NT2/D1 (cell line): ENCODE measurements around the gene MYH9.
A peak's percentile ranks its signal among the peaks of the same experiment; 100 is the strongest.
"Not testable (repeated sequence)": the region's sequence is repeated elsewhere in the genome, so short reads cannot be mapped to it uniquely, and the experiment has no call there.

Experiments used
- DNase-seq: peaks from one replicate; pipeline ENCODE4 v3.0.0-alpha.2; 2011; ENCODE audit warnings: low read depth, low spot score
- H3K27me3 ChIP-seq: 2 replicates; pipeline ENCODE4 v1.6.0; 2011; ENCODE audit warnings: mild to moderate bottlenecking; ENCODE audit not compliant: insufficient read length, insufficient read depth
- H3K36me3 ChIP-seq: 2 replicates; pipeline ENCODE4 v1.6.1; 2011; ENCODE audit warnings: mild to moderate bottlenecking, low read length, mixed read lengths; ENCODE audit not compliant: insufficient read depth, insufficient read length
- H3K4me1 ChIP-seq: 2 replicates; pipeline ENCODE4 v1.5.1; 2011; ENCODE audit not compliant: insufficient read depth, insufficient read length
- H3K4me3 ChIP-seq: 2 replicates; pipeline ENCODE4 v1.5.1; 2011; ENCODE audit warnings: low read depth; ENCODE audit not compliant: insufficient read length
- H3K9ac ChIP-seq: 2 replicates; pipeline ENCODE4 v1.6.0; 2011; ENCODE audit warnings: low read depth; ENCODE audit not compliant: insufficient read length
- H3K9me3 ChIP-seq: 2 replicates; pipeline ENCODE4 v1.5.1; 2011; ENCODE audit warnings: mild to moderate bottlenecking, low read length; ENCODE audit not compliant: insufficient read depth
- SUZ12 ChIP-seq: IDR thresholded peaks from 2 replicates; pipeline ENCODE4 v1.6.1; 2011; ENCODE audit not compliant: insufficient read length, insufficient read depth; ENCODE audit errors: extremely low read depth
- YY1 ChIP-seq: IDR thresholded peaks from 2 replicates; pipeline ENCODE4 v1.6.1; 2011; ENCODE audit not compliant: insufficient read length, insufficient read depth
- ZNF274 ChIP-seq: IDR thresholded peaks from 2 replicates; pipeline ENCODE4 v1.6.1; 2011; ENCODE audit warnings: mild to moderate bottlenecking, low read depth, low read length

Gene MYH9

GRCh38 chr22:36387959-36388726, at the start of gene MYH9:
Gene MYH9, minus strand, starts transcription at chr22:36387967. Its CDS starts 38,731 bp downstream, at chr22:36349236.
- Histone ChIP-seq H3K36me3 (peaks cover 33% of the 10 kb centered on the region), H3K4me3 (peak within 1 kb of the TSS; percentile 84), H3K9me3 (no peaks in the 10 kb centered on the region), H3K4me1 (peaks cover 5% of the 10 kb centered on the region), H3K27me3 (no peaks in the 10 kb centered on the region), H3K9ac (peak within 1 kb of the TSS; percentile 92)
- TF ChIP-seq SUZ12: no peak
- no peak for TF ChIP-seq ZNF274
- TF ChIP-seq YY1: no peak
- DNase-seq: peak; percentile 98

- no peak for TF ChIP-seq YY1
- no peak for TF ChIP-seq ZNF274
- no peak for TF ChIP-seq SUZ12
- no peaks in the 10 kb centered on the region for H3K27me3 ChIP-seq
- peaks cover 11% of the 10 kb centered on the region for H3K4me1 ChIP-seq
- DNase-seq: no peak
- H3K36me3 ChIP-seq: no peaks in the 10 kb centered on the region
- H3K4me3 ChIP-seq: no peak overlapping the region
- H3K9ac ChIP-seq: peak overlapping the region; percentile 28
- no peaks in the 10 kb centered on the region for H3K9me3 ChIP-seq
Observed at GRCh38 chr22:36435516-36436415, 48.0 kb upstream of the MYH9 start.

GRCh38 chr22:36433318-36434231, 45.8 kb upstream of the MYH9 start:
- H3K4me3 ChIP-seq: no peak overlapping the region
- no peaks in the 10 kb centered on the region for H3K27me3 ChIP-seq
- H3K9me3 ChIP-seq: no peaks in the 10 kb centered on the region
- no peaks in the 10 kb centered on the region for H3K36me3 ChIP-seq
- TF ChIP-seq YY1: no peak
- no peak for TF ChIP-seq ZNF274
- no peak for TF ChIP-seq SUZ12
- DNase-seq: no peak
- H3K9ac ChIP-seq: no peak overlapping the region
- H3K4me1 ChIP-seq: peaks cover 7% of the 10 kb centered on the region

GRCh38 chr22:36432592-36433317, 45.0 kb upstream of the MYH9 start:
- Histone ChIP-seq H3K9ac (no peak overlapping the region), H3K27me3 (no peaks in the 10 kb centered on the region), H3K9me3 (no peaks in the 10 kb centered on the region), H3K36me3 (no peaks in the 10 kb centered on the region), H3K4me3 (no peak overlapping the region), H3K4me1 (peaks cover 7% of the 10 kb centered on the region)
- DNase-seq: no peak
- TF ChIP-seq SUZ12: no peak
- TF ChIP-seq YY1: no peak

GRCh38 chr22:36431977-36432376, 44.2 kb upstream of the MYH9 start:
- Histone ChIP-seq H3K36me3 (no peaks in the 10 kb centered on the region), H3K9me3 (no peaks in the 10 kb centered on the region), H3K4me3 (no peak overlapping the region), H3K27me3 (no peaks in the 10 kb centered on the region), H3K9ac (no peak overlapping the region), H3K4me1 (peaks cover 7% of the 10 kb centered on the region)
- no peak for DNase-seq
- TF ChIP-seq YY1: no peak
- TF ChIP-seq SUZ12: no peak
- no peak for TF ChIP-seq ZNF274

DNA sequence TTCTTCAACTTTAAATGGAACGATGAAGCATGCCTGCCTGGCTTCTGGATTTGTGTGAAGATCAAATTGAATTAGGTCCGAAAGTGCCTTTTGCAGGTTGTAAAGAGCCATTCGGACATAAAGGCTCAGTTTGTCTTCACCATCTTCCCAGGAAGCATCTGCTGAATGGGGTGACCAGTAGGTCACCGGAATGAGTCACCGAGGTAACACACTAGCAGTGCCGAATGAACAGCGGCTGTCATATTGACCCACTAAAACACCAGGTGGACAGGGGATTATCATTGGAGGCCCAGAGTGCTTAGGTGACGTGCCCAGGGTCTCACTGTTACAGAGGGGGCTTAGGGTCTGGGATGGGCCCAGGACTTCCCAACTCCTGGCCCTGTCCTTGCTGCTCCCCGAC, 43.1 kb upstream of the MYH9 start:
- Histone ChIP-seq H3K4me3 (no peak overlapping the region), H3K9me3 (no peaks in the 10 kb centered on the region), H3K27me3 (no peaks in the 10 kb centered on the region), H3K36me3 (no peaks in the 10 kb centered on the region), H3K4me1 (peaks cover 7% of the 10 kb centered on the region), H3K9ac (no peak overlapping the region)
- TF ChIP-seq SUZ12 (no peak), ZNF274 (no peak)
- DNase-seq: no peak

GRCh38 chr22:36427952-36428351, 40.2 kb upstream of the MYH9 start:
- H3K27me3 ChIP-seq, H3K9me3 ChIP-seq, DNase-seq, H3K4me1 ChIP-seq, H3K9ac ChIP-seq, H3K36me3 ChIP-seq, H3K4me3 ChIP-seq: not testable (repeated sequence)
